ENCODE data around the gene IRGM.
"Not testable (repeated sequence)": the region's sequence is repeated elsewhere in the genome, so short reads cannot be mapped to it uniquely, and the experiment has no call there.

IRGM gene

GRCh38 chr5:150853561-150853960 lies 7.2 kb downstream of the IRGM start:
- H3K27me3 Mint-ChIP-seq = no peaks in the 10 kb centered on the region
- H3K36me3 Mint-ChIP-seq = peaks cover 7% of the 10 kb centered on the region
- H3K27ac Mint-ChIP-seq = no peak overlapping the region
- peak overlapping the region; percentile 83 for H3K4me3 Mint-ChIP-seq
- H3K4me1 Mint-ChIP-seq = peaks cover 17% of the 10 kb centered on the region
- H3K9me3 Mint-ChIP-seq = peaks cover 8% of the 10 kb centered on the region

- H3K9me3 Mint-ChIP-seq = peaks cover 18% of the 10 kb centered on the region
- not testable (repeated sequence) for H3K27ac Mint-ChIP-seq, H3K4me3 Mint-ChIP-seq, H3K27me3 Mint-ChIP-seq
- H3K36me3 Mint-ChIP-seq = peaks cover 16% of the 10 kb centered on the region
- peaks cover 17% of the 10 kb centered on the region for H3K4me1 Mint-ChIP-seq
Measured at GRCh38 chr5:150856700-150857099, 10.4 kb downstream of the IRGM start.

GRCh38 chr5:150860246-150860821 lies 14.0 kb downstream of the IRGM start:
- H3K4me3 Mint-ChIP-seq = no peak overlapping the region
- H3K36me3 Mint-ChIP-seq = peaks cover 15% of the 10 kb centered on the region
- no peaks in the 10 kb centered on the region for H3K4me1 Mint-ChIP-seq
- H3K27me3 Mint-ChIP-seq = peaks cover 2% of the 10 kb centered on the region
- peaks cover 17% of the 10 kb centered on the region for H3K9me3 Mint-ChIP-seq
- no peak overlapping the region for H3K27ac Mint-ChIP-seq

GRCh38 chr5:150862070-150862469 lies 15.7 kb downstream of the IRGM start:
- peaks cover 15% of the 10 kb centered on the region for H3K9me3 Mint-ChIP-seq
- H3K27me3 Mint-ChIP-seq = peaks cover 2% of the 10 kb centered on the region
- no peak overlapping the region for H3K4me3 Mint-ChIP-seq
- no peak overlapping the region for H3K27ac Mint-ChIP-seq
- no peaks in the 10 kb centered on the region for H3K4me1 Mint-ChIP-seq
- H3K36me3 Mint-ChIP-seq = peaks cover 14% of the 10 kb centered on the region

GRCh38 chr5:150879358-150879757 lies 33.0 kb downstream of the IRGM start:
- Mint-ChIP-seq H3K4me1 (no peaks in the 10 kb centered on the region), H3K36me3 (peaks cover 13% of the 10 kb centered on the region)

GRCh38 chr5:150895431-150896428 lies 49.4 kb downstream of the IRGM start:
- Mint-ChIP-seq H3K27ac (no peak overlapping the region), H3K4me1 (no peaks in the 10 kb centered on the region), H3K27me3 (peaks cover 1% of the 10 kb centered on the region), H3K36me3 (peaks cover 59% of the 10 kb centered on the region), H3K4me3 (no peak overlapping the region), H3K9me3 (peaks cover 56% of the 10 kb centered on the region)

More at GRCh38 chr5:150879358-150879757, 33.0 kb downstream of the IRGM start:
- Mint-ChIP-seq H3K27ac (no peak overlapping the region), H3K27me3 (no peaks in the 10 kb centered on the region), H3K9me3 (peaks cover 14% of the 10 kb centered on the region), H3K4me3 (no peak overlapping the region)
